ENCODE measurements around the gene CERT1.

Gene CERT1

DNA sequence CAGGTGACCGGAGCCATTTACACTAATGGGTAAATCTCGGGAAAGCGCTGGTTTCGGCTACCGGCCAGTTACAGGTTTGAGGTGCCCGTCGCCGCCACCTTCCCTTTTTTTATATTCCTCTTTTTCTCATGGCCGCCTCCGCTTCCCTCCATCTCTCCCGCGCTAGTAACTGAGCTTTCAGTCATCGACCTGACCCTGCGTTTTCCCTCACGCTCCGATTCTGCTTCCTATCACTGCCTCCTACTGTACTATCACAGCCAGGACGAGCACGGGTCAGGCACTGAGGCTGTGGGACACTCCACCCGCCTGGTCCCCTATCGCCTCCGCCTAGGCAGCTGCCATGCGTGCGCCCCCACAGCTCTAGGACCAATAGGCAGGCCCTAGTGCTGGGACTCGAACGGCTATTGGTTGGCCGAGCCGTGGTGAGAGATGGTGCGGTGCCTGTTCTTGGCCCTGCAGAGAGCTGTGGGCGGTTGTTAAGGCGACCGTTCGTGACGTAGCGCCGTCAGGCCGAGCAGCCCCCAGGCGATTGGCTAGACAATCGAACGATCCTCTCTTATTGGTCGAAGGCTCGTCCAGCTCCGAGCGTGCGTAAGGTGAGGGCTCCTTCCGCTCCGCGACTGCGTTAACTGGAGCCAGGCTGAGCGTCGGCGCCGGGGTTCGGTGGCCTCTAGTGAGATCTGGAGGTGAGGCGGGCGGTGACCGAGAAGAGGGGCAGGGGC lies 174.7 kb downstream of the CERT1 start, which contains the start of gene HMGCR (continued):
- TF ChIP-seq ZNF362 (tag by site-specific recombination; IDR thresholded peaks at IDR 0.05) (peak; percentile 66; the same call in 1 of the 2 replicates), ZNF610 (tag by site-specific recombination; IDR thresholded peaks at IDR 0.05; ENCODE audit: borderline replicate concordance) (peak; percentile 25; the same call in 1 of the 2 replicates), EGR2 (tag by site-specific recombination; IDR thresholded peaks at IDR 0.05; ENCODE audit: low read depth) (peak; percentile 90), ZSCAN18 (tag by site-specific recombination; IDR thresholded peaks at IDR 0.05) (no peak), KLF8 (tag by site-specific recombination; IDR thresholded peaks at IDR 0.05) (no peak; the same call in 1 of the 2 replicates), GLIS1 (tag by site-specific recombination; IDR thresholded peaks at IDR 0.05) (peak; percentile 59), SCRT2 (tag by site-specific recombination; IDR thresholded peaks at IDR 0.05) (peak; percentile 66; the same call in 1 of the 2 replicates), ZBTB48 (tag by site-specific recombination; IDR thresholded peaks at IDR 0.05) (peak; percentile 90), HIC1 (tag by site-specific recombination; IDR thresholded peaks at IDR 0.05) (peak; percentile 93), ZSCAN4 (tag by site-specific recombination; IDR thresholded peaks at IDR 0.05) (no peak), MZF1 (tag by site-specific recombination; IDR thresholded peaks at IDR 0.05; ENCODE audit: borderline replicate concordance) (peak; percentile 60; the same call in 1 of the 2 replicates), MYNN (tag by site-specific recombination; IDR thresholded peaks at IDR 0.05; ENCODE audit: borderline replicate concordance) (no peak), ZNF585B (tag by site-specific recombination; IDR thresholded peaks at IDR 0.05) (no peak), ZNF701 (tag by site-specific recombination; IDR thresholded peaks at IDR 0.05) (no peak), ZNF223 (tag by site-specific recombination; IDR thresholded peaks at IDR 0.05) (no peak), ZNF521 (tag by site-specific recombination; IDR thresholded peaks at IDR 0.05) (no peak), ZNF530 (tag by site-specific recombination; IDR thresholded peaks at IDR 0.05; ENCODE audit: low read depth) (no peak), ZNF350 (tag by site-specific recombination; IDR thresholded peaks at IDR 0.05) (no peak), ZNF174 (tag by site-specific recombination; IDR thresholded peaks at IDR 0.05) (no peak), ZNF121 (tag by site-specific recombination; IDR thresholded peaks at IDR 0.05) (no peak), ZFHX2 (tag by site-specific recombination; conservative IDR thresholded peaks at IDR 0.05) (peak; percentile 95), ZBTB26 (tag by site-specific recombination; optimal IDR thresholded peaks at IDR 0.05) (peak; percentile 68)
- TF ChIP-seq, protein P1, sequence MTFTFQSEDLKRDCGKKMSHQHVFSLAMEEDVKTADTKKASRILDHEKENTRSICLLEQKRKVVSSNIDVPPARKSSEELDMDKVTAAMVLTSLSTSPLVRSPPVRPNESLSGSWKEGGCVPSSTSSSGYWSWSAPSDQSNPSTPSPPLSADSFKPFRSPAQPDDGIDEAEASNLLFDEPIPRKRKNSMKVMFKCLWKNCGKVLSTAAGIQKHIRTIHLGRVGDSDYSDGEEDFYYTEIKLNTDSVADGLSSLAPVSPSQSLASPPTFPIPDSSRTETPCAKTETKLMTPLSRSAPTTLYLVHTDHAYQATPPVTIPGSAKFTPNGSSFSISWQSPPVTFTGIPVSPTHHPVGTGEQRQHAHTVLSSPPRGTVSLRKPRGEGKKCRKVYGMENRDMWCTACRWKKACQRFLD (tag by site-specific recombination; IDR thresholded peaks at IDR 0.05) = no peak
- TF ChIP-seq, protein P2, sequence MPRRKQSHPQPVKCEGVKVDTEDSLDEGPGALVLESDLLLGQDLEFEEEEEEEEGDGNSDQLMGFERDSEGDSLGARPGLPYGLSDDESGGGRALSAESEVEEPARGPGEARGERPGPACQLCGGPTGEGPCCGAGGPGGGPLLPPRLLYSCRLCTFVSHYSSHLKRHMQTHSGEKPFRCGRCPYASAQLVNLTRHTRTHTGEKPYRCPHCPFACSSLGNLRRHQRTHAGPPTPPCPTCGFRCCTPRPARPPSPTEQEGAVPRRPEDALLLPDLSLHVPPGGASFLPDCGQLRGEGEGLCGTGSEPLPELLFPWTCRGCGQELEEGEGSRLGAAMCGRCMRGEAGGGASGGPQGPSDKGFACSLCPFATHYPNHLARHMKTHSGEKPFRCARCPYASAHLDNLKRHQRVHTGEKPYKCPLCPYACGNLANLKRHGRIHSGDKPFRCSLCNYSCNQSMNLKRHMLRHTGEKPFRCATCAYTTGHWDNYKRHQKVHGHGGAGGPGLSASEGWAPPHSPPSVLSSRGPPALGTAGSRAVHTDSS (tag by site-specific recombination; IDR thresholded peaks at IDR 0.05) = no peak
- TF ChIP-seq, protein P3, sequence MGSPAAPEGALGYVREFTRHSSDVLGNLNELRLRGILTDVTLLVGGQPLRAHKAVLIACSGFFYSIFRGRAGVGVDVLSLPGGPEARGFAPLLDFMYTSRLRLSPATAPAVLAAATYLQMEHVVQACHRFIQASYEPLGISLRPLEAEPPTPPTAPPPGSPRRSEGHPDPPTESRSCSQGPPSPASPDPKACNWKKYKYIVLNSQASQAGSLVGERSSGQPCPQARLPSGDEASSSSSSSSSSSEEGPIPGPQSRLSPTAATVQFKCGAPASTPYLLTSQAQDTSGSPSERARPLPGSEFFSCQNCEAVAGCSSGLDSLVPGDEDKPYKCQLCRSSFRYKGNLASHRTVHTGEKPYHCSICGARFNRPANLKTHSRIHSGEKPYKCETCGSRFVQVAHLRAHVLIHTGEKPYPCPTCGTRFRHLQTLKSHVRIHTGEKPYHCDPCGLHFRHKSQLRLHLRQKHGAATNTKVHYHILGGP (tag by site-specific recombination; IDR thresholded peaks at IDR 0.05) = no peak
- TF ChIP-seq, protein P4, sequence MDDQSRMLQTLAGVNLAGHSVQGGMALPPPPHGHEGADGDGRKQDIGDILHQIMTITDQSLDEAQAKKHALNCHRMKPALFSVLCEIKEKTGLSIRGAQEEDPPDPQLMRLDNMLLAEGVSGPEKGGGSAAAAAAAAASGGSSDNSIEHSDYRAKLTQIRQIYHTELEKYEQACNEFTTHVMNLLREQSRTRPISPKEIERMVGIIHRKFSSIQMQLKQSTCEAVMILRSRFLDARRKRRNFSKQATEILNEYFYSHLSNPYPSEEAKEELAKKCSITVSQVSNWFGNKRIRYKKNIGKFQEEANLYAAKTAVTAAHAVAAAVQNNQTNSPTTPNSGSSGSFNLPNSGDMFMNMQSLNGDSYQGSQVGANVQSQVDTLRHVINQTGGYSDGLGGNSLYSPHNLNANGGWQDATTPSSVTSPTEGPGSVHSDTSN (CRISPR knock-in tag; IDR thresholded peaks at IDR 0.05) = 0 out of 2 replicates have a peak, but pooled peaks have one; percentile 40

All from HEK293 (cell line).